Stimulated activated CD8-positive, alpha-beta memory T cell treated with anti-CD3 and anti-CD28 coated beads, Interleukin-15, amount 100 ng/mL, for 24 hours (primary cell): ENCODE measurements around the gene C4orf54.

ENCODE experiments used
- DNase-seq: peaks from one replicate; pipeline ENCODE4 v3.0.0-alpha.2; 2020; ENCODE audit warnings: low read depth

Gene C4orf54

DNA sequence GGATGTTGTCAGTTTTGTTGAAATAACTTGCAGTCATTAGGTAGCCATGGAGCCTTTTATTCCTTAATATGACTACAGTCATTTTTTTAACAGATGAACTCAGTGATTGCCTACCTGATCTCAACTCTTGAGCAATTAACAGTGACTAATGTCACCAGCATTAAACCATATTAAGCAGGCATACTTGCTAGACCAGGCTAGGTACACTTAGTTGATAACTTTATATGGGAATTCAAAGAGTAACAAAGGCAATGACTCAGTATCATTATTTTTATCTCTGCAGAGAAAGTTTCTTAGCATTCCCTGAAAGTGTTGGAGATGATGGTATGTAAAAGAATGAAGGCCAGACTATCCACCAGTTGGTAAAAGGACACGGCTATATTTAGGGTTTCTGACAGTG lies at the start of gene C4orf54:
Gene C4orf54, minus strand, starts transcription at position 31 of the 400 bp plus-strand sequence. CDS start 3,180 bp downstream, outside the sequence.
- DNase-seq = no peak

DNA sequence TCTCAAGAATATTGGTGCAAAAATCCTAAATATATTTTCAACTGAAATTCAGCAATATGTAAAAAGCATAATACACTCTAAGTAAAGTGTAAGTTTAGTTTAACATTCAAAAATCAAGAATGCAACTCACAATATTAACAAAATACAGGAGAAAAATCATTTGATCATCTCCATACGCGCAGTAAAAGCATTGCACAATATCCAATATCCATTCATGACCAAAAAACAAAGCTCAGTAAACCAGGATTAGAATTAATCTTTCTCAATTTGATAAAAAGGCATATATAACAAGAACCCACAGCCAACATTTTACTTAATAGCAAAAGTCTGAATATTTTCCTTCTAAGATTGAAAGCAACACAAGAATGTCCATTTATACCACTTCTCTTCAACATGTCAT lies 48.3 kb upstream of the C4orf54 start:
- DNase-seq = no peak

DNA sequence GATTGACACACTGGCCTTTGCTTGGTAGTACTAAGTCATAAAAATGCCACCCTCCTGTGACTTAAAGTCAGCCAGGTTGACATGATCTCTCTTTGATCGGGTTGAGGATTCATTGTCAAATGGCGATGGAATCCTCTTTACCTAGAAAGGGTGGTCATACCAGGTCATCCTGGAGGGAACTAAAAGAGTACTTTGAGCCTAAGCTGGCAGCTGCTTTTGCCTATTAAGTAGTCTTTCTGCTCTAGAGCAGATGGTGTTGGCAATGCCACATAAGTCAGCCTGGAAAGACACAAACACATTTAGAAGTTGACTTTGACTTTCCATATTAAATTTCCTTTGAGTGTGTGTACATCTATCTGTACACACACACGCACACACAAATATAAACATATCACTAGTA lies 39.2 kb upstream of the C4orf54 start:
- DNase-seq = no peak

DNA sequence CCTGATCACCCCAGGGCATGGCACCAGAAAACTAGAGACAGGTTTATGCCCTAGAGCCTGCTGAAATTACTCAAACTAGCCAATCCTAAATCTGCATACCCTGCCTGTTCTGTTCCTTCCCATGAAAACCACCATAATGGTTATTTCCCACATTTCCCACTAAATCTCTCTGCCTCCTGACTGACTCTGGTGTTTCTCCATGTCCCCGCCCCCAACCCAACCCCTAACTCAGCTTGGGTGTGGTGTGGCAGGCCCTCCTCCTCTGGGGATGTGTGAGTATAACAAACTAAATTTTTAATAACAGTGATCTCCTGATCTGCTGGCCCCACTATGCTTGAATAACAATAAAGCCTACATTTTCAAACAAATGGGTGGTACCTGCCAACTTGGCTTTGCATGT lies 35.5 kb upstream of the C4orf54 start:
- DNase-seq = no peak

DNA sequence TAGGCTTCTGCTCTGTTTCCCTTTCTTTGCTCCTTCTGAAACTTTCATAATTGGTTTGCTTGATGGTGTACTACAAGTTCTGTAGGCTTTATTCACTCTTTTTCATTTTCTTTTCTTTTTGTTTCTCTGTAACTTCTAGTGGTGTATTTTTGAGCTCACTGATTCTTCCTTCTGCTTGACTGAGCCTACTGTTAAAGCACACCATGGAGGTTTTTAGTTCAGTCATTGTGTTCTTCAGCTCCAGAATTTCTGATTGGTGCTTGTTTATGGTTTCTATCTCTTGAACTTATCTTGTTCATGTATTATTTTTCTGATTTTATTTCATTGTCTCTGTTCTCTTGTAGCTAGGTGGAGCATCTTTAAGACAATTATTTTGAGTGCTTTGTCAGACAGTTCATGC lies 33.4 kb upstream of the C4orf54 start:
- no peak for DNase-seq

DNA sequence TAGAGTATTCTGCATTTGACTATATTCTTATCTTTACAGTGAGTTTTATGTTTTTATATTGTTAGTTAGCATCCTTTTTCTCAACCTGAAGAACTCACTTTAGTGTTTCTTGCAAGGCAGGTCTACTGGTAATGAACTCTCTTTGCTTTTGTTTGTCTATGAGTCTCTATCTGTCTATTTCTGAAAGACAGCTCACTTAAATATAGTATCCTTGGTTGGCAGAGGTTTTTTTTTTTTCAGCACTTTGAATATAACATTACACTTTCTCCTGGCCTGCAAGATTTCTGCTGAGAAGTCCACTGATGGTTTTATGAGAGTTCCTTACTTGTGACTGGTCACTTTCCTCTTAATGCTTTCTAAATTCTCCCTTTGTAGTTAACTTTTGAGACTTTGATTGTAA lies 32.8 kb upstream of the C4orf54 start:
- DNase-seq = no peak

DNA sequence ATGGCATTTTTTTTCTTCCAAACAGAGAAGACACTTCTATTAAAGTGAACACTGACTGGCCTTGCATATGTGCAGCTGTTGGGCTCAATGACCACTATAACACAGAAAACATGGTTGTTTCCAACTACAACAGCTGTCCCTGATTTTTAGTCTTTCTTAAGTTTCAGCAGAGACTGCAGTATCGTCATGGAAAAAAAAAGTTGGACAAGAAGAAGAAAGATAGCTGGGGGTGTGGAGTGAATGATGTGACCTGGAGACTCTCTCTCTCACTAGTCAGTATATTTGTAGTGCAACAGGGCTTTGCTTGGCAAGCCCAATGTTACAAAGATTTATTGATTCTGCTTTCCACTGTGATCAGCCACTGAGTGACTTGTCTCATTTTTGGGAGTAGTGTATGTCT lies 29.5 kb upstream of the C4orf54 start:
- DNase-seq = no peak

DNA sequence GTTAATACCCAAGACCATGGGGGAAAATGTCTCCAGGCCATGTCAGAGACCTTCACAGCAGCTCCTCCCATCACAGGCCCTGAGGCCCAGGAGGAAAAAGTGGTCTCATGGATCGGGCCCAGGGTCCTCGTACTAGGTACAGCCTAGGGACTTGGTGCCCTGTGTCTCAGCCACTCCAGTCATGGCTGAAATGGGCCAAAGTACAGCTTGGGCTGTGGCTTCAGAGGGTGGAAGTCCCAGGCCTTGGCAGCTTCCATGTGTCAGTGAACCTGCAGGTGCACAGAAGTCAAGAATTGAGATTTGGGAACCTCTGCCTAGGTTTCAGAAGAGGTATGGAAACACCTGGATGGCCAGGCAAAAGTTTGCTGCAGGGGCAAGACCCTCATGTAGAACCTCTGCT lies 27.6 kb upstream of the C4orf54 start:
- no peak for DNase-seq

DNA sequence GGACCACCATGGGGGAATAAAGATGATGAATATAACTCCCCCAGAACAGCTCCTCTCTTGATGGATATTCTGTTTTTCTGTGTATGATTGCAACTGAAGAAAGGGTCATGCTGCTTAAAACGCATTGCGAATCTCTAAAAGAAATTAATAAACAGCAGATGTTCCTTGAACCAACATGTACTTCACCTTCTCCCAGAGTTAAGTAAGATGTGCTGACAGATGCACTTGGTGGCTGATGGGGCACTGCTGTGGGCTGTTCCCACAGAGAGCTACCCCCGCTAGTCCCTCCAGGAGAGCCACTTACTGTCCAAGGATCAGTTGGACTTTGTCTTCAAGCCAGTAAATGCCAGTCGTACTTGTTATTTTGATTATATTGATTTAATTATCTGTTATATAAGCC lies 26.3 kb upstream of the C4orf54 start:
- no peak for DNase-seq

DNA sequence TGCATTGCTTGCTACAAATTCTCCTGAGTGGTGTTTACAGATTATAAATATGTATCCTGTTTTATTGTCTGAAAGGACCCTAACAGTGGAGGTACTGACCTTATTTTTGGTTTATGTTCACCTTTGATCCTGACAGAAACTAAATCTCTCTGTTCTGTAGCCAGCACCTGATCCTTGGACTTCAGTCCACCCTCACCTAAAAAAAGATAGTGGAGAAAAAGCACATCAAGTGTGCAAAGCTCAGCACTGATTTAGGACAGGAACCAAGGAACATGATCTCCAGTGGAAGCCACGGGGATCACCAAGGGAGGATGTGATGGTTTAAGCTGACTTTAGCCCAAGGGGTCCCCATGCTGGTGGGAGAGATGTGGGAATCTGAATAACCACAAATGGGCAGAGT lies 22.3 kb upstream of the C4orf54 start:
- DNase-seq = no peak

DNA sequence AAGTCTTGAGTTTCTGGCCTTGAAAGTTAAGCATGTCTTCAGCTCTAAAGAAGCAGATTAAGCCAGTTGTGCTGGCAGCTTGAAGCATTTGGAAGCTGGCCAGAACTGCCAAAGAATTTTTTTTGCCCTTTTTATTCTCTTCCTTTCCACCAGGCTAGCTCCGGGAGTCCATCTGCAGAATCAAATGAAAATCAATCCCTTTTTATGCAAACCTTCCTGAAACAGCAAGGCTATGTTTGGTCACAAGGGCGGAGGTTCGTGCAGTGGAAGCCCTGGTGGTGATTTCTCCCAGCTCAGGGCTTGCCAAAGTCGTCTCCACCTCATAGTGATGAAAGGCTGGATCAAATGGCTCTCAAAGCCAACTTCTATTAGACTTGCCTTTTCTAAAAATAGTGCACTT lies 21.6 kb upstream of the C4orf54 start:
- no peak for DNase-seq

DNA sequence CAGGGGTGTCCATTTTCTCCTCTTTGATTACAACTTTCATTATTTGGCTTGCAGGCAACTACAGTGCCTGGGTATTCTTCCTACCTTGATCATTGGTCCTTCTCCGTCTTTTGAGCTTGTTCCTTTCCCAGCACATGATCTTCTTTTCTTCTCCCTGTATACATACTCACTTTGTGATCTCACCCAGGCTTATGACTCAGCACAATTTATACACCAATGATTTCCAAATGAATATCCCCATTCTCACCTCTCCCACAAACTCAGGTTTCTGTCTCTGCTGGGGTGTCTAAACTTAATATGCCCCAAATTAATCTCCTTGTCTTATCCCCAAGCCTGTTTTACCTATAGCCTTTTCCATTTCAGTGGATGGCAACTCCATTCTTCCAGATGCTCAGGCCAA lies 19.5 kb upstream of the C4orf54 start:
- no peak for DNase-seq

DNA sequence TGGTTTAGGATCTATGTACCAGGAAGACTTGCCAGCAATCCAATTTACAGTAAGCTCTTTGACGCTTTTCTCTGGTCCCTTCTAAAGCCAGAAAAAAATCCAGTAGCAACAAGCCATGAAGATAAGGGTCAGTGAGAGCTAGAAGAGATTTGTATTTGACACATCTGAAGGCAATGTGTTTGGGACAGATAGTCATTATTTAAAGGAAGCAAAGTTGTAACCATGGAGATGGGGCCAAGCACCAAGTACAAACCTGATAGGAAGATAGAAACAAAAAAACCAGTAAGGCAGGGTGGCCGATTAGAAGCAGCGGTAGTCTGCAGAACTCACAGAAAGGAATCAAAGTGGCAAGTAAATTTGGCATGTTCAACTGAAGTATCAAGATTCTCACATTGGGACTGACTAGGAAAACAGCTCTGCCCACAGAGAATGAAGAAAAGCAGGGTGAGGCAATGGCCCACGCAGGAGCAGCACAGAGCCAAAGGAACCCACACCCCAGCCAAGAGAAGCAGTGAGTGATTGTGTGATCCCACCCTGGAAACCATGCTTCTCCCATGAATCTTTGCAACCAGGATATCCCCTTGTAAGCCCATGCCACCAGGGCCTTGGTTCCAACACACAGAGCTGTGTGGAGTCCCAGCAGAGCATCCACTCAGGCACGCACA lies 12.9 kb upstream of the C4orf54 start:
- no peak for DNase-seq

DNA sequence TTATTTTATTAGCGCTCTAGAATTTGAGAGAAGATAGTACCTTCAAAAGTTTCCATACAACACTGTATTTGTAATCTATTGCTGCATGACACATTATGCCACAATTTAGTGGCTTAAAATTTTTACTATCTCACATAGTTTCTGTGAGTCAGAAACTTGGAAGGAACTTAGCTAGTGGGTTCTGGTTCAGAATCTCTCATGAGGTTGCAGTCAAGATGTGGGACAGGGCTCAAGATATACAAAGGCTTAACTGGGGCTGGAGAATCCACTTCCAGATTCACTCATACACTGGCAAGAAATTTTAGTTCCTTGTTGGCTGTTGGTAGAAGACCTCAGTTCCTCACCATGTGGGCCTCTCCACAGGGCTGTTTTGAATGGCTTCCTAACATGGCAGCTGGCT lies 11.5 kb upstream of the C4orf54 start:
- DNase-seq = no peak

DNA sequence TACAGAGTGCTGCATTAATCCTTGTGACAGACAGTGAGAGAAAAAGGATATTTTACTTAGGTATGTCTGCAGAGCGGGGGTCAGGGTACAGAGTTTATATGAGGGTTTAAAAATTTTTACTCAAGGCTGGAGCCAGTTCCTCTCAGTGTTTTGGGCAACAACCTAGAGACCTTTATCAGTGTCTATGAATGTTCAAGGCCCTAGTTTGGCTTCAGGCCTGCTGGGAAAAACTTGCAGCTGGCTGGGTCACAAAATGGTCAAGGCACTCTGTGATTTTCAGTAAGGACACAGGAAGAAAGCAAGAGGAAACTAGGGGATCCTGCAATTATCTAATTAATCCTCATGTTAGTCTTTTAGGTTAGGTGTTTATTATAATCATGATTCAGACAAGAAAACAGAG lies 10.8 kb upstream of the C4orf54 start:
- no peak for DNase-seq

DNA sequence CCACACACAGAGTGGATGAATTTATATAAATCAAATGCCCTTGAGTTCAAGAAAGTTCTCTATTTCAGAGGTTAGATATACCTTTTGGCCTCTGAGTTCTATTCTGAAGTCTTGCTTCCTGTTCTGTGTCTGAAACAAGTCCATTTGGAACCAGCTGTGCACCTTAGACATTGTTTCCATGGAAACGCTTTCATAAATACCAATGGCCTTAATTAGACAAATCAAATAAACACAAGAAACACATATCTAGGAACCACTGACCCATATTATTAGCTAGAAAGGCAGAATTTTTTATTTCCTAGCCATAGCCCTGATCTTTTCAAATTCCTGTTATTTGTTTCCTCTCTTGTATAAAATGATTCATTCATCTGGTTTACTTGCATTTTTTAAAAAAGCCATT lies 8.4 kb upstream of the C4orf54 start:
- no peak for DNase-seq

DNA sequence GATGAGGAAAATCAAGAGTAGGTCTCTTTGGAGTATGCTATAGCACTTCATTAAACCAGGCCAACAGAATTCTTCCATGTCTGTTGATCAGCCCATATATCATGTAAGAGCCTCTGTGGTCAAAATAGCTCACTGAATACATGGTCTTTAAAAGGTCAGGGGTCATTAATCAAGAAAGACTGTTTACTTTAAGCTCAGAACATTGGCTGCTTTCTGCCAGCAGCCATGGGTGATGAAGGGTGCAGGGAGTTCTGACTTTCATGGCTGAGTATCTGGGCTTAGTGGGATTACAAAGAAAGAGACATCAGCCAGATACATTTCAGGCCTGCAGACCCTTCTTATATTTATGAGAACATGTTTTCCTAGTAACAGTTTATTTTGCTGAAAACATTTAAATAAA lies 7.1 kb upstream of the C4orf54 start:
- no peak for DNase-seq

DNA sequence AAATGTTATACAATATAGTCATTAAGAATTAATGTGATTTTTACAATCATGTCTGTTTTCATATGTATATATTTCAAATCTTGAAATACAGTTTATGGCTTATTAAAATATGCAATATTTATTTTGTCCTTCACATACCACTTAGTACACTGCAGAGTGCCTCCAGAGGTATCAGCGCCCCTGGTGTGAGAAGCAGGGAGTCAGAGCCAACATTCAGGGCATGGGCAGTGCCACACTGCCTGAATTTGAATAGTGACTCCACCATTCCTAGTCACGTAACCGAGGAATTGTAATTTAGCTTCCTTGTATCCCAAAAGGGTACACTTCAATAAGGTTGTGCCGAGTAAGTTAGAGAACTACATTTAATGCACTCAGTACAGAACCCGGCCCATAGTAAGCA lies 4.3 kb upstream of the C4orf54 start:
- DNase-seq = no peak

DNA sequence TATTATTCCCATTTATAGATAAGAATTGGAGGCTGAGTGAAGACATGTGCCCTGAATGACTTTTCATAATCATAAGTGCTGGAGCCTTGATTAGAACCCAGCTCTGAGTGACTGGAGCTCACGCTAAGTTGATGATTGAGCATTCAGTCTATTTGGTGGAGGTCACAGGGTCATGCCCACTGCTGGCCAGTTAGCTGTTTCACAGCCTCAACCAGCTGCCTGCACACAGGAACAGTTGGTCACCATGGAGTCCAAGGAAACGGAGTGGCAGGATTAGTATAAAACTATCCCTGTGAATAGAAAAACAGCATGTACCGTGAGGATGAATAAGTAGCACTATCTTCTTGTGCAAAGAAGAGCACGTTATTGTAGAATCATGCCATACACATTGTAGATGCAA lies 1.0 kb upstream of the C4orf54 start:
- DNase-seq = no peak

DNA sequence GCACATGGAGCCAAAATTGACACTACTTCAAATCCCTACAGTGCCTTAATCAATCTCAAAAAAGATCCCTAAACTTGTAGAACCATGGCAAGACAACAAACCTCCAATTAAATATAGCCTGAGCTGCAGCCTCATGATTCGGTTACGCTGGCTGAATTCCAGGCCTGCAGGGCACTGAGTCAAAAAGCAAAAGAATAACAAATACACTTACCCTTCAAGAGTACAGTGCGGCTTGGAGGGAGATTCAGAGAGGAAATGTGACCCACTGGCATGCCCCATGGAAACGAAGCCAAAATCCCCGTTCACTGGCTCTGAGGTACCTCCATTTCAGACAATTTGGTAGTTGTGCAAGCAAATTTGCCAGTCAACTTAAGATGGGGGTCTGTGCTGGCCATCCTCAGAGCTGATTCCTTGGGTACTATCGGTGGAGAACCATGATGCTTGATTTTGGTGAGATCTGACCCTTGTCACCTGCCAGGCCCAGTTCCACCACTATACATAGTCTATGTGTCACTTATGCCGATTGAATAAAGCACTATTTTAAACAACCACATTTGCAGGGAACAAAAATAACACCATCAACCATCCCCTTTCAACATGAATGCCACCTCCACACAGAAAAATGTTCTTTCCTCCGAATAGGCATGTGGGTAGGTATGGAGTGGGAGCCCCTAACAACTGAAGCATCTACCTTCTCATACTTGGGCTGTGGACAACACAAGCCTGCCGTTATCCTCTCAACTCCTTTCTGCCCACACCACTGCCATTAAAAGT lies 2.1 kb downstream of the C4orf54 start:
- DNase-seq = no peak

DNA sequence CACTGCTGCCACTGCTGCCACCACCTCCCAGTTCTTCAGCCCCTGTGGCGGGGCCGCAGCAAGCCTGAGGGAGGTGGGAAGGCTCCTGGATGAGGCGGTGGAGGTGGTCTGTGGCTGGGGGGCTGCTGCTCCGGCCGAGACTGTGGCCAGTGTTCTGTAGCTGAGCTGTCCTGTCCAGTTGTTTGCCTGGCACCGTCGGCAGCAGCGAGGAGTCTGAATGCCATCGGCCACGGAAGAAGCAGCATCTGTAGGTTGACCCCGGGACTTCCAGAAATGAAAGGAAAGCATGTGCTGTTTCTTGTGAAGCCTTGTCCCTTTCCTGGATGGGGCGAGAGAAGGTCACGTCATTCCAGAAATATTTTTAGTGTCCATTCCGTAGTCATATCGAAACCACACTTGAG lies 3.3 kb downstream of the C4orf54 start:
- no peak for DNase-seq

DNA sequence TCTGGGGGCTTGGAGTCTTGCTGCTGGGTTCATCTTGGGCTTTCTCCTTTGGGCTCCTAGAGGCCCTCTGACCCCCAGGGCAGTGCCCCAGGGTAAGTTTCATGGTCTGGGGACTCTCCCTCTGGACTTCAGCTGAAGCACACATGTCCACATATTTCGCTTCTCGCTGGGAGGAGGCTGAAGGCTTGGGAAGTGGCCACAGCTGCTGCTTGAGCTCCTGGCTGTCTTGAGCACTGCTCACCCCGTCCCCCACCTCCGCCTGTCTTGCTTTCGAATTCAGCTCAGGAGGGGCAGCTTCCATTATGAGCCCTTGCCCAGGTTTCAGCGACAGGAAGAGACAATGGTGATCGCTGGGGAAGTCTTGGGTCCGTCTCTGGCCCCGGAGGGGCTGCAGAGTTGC lies 3.7 kb downstream of the C4orf54 start:
- DNase-seq = no peak

DNA sequence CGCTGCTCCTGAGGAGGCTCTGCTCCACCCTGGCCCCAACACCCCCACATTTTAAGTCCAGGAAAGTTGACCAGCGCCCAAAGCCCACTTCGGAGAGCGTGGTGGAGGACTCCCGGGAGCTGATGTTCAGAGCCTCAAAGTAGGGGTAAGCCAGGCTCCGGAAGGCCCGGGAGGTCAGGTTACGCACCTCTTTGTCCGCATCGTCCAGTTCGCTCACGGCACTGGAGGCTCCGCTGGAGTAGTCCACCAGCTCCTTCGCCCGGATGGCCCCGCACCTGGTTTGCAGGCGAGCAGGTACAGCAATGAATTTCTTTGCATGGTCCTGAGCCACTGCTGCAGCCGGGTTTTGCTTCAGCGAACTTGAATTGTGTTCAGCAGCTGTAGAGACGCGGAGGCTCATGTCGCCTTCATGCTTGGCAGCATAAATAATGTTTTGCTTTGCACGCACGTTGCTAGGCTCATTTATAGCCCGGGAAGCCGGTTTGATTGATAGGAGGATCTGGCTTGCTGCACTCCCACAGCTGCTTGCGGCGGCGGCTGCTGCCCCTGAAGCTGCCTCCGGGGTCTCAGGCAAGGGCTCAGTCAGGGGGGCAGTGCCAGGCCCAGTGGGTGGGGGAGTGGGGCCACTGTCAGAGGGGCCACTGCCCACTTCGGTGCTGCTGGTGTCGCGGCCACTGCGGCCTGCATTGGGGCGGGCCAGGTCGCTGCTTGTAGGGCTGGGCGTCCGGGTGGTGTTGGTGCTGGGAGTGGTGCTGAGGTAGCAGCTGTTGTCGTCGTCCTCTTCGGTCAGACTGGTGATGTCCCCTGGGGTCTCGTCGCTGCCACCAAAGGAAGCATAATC lies 4.8 kb downstream of the C4orf54 start:
- DNase-seq = no peak
